ENCODE measurements around the gene LGALS3.

The LGALS3 gene

DNA sequence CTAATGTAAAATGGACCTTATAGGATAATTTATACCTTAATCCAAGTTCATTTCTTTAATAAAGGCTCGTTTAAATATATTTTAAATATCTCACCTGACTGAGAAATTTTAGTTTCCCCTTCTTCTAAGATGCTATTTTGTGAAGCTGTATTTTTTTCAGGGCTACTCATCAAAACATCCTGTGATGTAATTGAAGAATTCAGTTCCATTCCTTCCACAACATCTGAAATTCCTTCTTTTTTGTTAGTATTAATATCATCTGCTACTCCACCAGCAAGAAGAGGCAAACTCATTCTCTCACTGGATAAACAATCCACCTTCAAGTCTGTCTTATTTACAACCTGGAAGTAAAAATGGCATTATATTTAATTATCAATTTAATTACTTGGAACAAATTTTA lies 22.5 kb downstream of the LGALS3 start:
- TF ChIP-seq, protein P1, sequence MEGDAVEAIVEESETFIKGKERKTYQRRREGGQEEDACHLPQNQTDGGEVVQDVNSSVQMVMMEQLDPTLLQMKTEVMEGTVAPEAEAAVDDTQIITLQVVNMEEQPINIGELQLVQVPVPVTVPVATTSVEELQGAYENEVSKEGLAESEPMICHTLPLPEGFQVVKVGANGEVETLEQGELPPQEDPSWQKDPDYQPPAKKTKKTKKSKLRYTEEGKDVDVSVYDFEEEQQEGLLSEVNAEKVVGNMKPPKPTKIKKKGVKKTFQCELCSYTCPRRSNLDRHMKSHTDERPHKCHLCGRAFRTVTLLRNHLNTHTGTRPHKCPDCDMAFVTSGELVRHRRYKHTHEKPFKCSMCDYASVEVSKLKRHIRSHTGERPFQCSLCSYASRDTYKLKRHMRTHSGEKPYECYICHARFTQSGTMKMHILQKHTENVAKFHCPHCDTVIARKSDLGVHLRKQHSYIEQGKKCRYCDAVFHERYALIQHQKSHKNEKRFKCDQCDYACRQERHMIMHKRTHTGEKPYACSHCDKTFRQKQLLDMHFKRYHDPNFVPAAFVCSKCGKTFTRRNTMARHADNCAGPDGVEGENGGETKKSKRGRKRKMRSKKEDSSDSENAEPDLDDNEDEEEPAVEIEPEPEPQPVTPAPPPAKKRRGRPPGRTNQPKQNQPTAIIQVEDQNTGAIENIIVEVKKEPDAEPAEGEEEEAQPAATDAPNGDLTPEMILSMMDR (IDR thresholded peaks at IDR 0.05; ENCODE audit: low read depth, low read length): no peak
- H3K4me3 ChIP-seq (ENCODE audit: low read depth, low read length): no peak overlapping the region
- in situ Hi-C loops (cut with HindIII; ENCODE audit: low sequenced_read_pairs): no loop called here
- DNase-seq (ENCODE audit: low read depth, low spot score): no peak

DNA sequence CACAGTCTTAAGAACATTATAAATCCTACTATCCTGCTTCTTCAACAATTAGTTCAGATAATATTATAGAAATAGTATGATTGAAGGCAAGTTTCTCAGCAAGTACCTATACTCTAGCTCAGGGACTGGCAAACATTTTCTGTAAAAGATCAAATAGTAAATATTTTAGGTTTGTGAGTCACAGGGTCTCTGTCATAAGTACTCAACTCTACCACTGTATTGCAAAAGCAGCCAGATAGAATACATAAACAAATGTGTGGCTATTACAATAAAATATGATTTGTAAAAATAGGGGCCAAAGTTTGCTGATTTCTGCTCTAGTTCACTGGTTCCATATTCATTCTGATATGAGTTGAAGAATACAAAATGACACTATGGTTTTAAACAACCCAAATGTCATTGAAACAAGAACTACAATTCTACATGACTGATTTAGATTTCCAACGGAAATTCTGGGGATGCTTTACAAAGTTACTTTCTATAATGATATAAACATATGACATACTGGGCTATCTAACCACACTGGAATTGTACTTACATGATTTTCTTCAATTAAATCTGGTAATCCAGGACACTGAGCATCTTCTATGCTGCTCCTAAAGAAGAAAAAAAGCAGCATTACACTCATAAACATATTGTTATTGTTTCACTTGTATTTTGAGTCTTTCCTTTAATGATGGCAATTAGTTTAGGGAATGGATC lies 23.2 kb downstream of the LGALS3 start:
- TF ChIP-seq, protein P1 (IDR thresholded peaks at IDR 0.05; ENCODE audit: low read depth, low read length): no peak
- in situ Hi-C loops (cut with HindIII; ENCODE audit: low sequenced_read_pairs): no loop called here

DNA sequence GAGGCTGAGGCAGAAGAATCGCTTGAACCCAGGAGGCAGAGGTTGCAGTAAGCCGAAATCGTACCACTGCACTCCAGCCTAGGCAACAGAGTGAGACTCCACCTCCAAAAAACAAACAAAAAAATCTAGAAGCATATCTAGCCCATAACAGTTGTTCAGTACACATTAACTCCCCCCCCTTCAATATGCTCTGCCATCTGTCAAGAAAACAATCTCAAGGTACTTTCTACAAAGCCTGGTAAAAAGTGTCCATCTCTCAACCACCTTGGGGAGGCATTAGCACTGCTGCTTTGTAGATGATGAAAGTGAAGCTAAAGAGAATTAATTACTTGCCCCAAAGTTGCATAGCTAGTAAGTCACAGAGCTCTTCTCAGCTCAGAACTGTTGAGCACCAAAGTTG lies 24.9 kb downstream of the LGALS3 start:
- in situ Hi-C loops (cut with HindIII; ENCODE audit: low sequenced_read_pairs): no loop called here
- TF ChIP-seq, protein P1 (IDR thresholded peaks at IDR 0.05; ENCODE audit: low read depth, low read length): no peak
- DNase-seq (ENCODE audit: low read depth, low spot score): no peak
- H3K4me3 ChIP-seq (ENCODE audit: low read depth, low read length): no peak overlapping the region

More for the DNA sequence above, 23.2 kb downstream of the LGALS3 start:
- no peak overlapping the region for H3K4me3 ChIP-seq (ENCODE audit: low read depth, low read length)
- DNase-seq (ENCODE audit: low read depth, low spot score): no peak

DNA sequence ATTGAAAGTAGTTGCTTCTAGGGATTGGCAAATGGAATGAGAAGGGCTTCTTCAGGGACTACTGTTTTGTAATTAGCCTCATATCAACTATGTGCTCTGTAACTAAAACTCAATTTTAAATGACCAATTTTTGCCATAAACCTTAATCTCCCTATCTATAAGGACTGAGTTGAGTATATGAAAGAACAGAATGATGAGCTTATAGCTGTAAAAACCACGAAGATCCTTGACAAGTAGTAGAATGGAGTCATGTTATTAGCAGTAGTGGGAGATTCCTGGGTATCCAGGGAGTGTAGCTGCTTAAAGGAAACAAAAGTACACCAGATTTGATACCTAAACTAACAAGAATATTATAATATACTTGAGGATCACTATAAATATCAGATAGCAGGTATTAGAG lies 28.0 kb downstream of the LGALS3 start:
- H3K4me3 ChIP-seq (ENCODE audit: low read depth, low read length): no peak overlapping the region
- in situ Hi-C loops (cut with HindIII; ENCODE audit: low sequenced_read_pairs): no loop called here
- DNase-seq (ENCODE audit: low read depth, low spot score): no peak
- TF ChIP-seq, protein P1 (IDR thresholded peaks at IDR 0.05; ENCODE audit: low read depth, low read length): no peak

DNA sequence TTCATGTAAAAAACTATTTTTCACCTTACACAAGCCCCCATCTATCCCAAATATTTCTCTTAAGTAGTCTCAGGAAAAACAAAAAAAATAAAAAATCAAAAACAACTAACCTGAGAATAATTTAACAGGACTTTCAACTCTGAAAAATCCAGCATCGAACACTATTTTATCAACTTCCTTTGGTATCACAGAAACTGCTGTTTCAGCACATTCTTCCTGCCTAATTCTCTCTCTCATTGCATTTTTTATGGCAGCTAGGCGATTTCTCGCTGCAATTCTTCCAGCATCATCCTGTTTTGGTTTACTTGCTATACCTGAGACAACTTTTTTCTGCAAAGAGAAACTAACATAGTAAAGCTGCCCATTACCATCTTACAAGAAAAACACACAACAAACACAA lies 29.4 kb downstream of the LGALS3 start:
- TF ChIP-seq, protein P1 (IDR thresholded peaks at IDR 0.05; ENCODE audit: low read depth, low read length): no peak
- H3K4me3 ChIP-seq (ENCODE audit: low read depth, low read length): no peak overlapping the region
- no peak for DNase-seq (ENCODE audit: low read depth, low spot score)
- in situ Hi-C loops (cut with HindIII; ENCODE audit: low sequenced_read_pairs): no loop called here

DNA sequence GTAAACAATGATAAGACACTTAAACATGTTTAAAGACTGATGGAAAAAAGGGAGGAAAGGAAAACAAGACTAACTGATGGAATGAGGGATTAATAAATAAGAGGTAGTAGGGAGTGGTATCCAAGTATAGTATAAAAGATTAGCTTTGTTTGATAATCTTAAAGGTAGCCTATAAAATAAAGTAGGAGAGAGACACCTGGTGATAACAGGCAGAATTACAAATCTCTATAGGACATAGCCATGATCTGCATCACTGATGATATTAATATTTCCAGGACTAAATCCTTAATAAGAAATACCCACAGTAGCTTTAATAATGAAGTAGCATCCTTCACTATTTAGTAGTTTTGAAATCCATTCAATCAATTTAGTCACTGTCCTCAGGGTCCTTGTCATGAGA lies 31.9 kb downstream of the LGALS3 start:
- TF ChIP-seq, protein P1 (IDR thresholded peaks at IDR 0.05; ENCODE audit: low read depth, low read length): peak; percentile 58
- in situ Hi-C loops (cut with HindIII; ENCODE audit: low sequenced_read_pairs): no loop called here
- H3K4me3 ChIP-seq (ENCODE audit: low read depth, low read length): no peak overlapping the region
- DNase-seq (ENCODE audit: low read depth, low spot score): peak; percentile 64
